GM18909 (cell line): ENCODE data around the gene FHIT.

ENCODE experiments used
- ATAC-seq: cut with Tn5 transposase; IDR thresholded peaks from one replicate; pipeline ENCODE4 v1.9.1; 2021; ENCODE audit warnings: mild to moderate bottlenecking; ENCODE audit not compliant: unreplicated experiment, poor library complexity

FHIT gene

GRCh38 chr3:60178931-60179653, 1072.2 kb downstream of the FHIT start:
- ATAC-seq, result no peak

DNA sequence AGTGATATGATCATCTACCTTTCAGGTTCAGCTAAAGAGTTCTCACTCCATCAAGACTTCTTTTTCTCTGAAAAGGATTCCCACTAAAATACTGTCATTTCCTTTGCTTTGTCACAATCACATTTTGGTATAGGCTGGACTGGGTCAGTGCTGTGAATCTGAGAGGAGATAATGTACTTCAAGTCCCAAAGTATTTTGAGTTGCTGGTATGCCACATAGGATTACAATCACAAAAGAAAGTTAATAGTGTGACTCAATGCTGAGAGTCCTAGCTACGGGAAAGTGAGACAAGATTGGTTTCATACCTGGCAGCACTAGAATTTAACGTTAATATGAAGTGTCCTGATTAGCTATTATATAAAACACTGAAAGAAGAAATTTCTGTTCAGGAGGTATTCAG, 1073.5 kb downstream of the FHIT start:
- ATAC-seq, result no peak

GRCh38 chr3:60176614-60177013, 1074.6 kb downstream of the FHIT start:
- no peak for ATAC-seq

GRCh38 chr3:60175680-60176079, 1075.6 kb downstream of the FHIT start:
- no peak for ATAC-seq

DNA sequence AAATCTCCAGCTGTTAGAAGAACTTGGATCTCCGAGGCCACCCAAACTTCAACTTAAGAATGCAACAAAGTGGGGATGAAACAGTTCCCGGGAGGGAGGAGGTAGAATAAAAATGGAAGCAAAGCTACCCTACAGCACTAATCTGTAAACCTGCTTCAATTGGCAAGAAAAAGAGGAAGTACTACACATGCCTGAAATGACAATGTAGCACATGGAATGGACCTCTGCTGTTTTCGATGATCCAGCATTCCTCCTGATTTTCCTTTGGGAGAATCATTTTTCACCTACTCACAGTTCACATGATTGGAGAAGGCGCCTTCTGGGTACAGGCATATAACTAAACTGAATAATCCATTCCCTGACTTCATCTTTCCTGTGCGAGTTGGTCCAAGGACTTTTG, 1081.5 kb downstream of the FHIT start:
- ATAC-seq, result no peak

- ATAC-seq, result no peak
Measured at GRCh38 chr3:60167186-60167585, 1084.1 kb downstream of the FHIT start.

DNA sequence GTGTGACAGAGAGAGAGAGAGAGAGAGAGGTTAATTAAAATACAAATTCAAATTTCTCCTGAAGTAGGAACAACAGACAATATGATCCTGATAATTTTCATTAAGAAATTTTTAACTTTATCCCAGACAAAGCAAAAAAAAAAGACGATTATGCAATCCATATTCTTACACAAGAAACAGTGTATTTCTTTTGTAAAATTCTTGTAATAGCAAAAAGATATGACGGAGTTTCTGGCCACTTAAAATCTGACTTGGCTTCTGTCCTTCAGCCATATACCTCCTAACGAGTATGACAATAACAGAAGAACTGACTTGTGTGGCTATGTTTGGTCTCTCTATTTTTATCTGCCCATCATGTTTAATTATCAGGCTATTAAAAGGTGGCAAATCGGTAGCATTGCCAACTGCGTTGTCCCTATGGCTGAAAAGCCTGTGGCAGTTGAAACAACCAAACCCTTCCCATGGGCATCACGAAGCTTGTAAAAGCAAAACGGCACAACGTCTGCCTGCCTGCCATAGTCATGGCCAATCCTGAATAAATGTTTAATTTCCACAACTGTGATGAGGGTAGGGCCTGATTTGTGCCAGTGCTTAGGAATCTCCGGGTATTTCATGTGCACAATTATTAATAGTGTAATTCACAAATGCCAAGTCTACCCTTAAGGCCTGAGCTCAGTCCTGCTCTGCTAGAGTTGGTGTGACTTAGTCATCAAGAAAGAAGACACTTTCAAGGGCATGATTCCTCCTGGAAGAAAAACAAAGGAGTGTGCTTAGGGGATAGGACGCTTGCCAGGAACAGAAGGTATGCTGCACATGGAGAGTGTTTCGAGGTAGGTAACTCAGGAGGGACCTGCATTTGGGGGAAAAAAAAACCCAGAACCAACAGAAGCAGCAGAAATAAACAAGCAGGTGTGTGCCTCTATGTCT, 1090.2 kb downstream of the FHIT start:
- no peak for ATAC-seq

DNA sequence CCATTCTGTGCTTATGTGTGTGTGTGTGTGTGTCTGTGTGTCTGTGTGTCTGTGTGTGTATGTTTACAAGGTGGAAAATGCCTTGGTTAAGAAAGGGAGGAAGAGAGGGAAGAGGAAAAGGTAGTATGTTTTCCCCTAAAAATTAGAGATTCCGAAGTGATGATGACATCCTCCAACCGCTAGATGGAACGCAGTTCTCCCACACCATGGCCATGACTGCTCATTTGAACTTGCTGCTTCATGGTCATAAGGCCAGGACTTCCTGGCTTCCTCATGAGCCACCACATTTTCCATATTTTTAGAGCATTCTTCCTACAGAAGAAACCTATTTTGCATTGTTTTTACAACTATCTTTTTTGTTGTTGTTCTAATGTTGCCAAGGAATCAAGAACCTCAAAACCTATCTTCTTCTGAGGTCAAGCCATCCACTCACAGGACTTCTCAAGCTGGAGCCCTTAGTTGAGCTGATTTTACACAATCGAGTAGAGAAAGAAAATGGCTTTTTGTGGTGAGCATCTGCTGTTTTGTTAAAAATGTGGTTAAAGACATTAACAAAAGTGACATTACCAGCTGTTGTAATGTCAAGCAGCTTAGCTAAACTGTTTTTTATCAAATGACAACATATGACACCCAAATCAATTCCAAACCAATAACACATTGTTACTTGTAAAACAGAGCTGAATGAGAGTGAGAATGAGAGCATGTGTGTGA, 1091.0 kb downstream of the FHIT start:
- no peak for ATAC-seq

GRCh38 chr3:60158035-60158434, 1093.2 kb downstream of the FHIT start:
- ATAC-seq, result no peak

GRCh38 chr3:60154011-60154410, 1097.2 kb downstream of the FHIT start:
- ATAC-seq, result no peak

- no peak for ATAC-seq
Measured at GRCh38 chr3:60153221-60153999, 1097.8 kb downstream of the FHIT start.

DNA sequence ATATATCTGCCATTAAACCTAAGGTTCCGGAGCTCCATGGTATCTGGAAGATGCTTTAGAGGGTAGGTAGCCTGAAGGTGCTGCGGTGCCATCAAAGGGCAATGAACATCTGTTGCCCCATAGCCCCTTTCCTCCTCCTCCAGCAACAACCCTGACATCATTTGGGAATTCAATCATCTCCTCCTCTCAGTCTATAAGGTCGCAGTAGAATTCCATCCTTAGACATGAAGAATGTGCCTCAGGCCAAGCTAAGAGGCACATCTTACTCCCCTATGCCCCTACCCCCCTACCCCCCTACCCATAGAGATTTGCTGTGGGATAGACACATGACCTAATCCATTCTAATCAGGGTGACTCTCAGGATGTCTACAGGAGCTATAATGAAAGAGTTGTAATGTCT, 1101.8 kb downstream of the FHIT start:
- no peak for ATAC-seq

DNA sequence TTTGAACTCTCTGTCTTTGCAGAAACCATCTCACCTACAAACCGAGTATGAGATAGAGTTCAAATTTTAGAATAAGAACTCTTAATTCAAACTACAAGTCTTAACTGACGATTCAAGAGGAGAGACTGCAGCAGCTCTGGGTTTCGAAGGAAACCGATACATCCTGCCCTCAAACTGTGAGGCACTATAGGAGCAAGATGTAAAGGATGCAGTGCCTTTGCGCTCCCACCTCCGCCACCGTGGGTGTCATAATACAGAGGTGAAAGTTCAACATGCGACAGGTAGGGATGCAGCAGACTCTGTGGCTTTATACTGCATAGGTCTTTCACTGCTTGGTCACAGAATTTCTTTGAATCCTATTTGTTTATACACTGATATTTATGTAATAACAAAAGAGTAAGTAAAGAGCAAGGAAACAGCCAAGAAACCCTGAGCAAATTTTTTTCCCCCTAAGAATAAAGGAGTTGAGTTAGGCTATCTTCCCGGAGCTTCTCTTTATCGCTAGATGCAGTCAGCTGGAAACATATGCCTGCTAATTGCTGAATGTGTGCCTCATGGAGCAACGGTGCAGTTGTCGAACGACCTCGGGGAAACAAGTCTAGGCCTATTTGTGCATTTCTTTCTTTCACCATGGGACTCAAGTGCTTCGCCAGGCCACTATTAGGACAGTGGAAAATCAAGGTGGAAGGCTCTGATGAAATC, 1103.9 kb downstream of the FHIT start:
- no peak for ATAC-seq

GRCh38 chr3:60146121-60146520, 1105.1 kb downstream of the FHIT start:
- no peak for ATAC-seq

- no peak for ATAC-seq
Measured at GRCh38 chr3:60144071-60144470, 1107.2 kb downstream of the FHIT start.

DNA sequence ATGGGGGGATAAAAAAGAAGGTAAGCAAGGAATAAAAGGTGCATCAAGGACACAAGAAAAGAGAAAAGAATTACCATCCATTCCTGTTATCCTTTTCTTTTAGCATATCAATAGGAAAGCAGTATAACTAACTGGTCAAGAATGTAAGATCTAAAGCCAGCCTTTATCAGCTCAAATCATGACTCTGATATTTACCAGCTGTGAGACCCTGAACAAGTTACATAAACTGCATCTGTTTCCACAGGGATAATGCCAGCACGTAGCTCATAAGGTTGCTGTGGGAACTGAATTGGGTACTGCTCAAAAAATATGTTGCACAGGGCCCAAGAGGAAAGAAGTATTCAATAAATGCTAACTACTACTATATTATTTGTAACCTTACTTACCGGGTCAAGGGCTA, 1109.2 kb downstream of the FHIT start:
- ATAC-seq, result no peak

DNA sequence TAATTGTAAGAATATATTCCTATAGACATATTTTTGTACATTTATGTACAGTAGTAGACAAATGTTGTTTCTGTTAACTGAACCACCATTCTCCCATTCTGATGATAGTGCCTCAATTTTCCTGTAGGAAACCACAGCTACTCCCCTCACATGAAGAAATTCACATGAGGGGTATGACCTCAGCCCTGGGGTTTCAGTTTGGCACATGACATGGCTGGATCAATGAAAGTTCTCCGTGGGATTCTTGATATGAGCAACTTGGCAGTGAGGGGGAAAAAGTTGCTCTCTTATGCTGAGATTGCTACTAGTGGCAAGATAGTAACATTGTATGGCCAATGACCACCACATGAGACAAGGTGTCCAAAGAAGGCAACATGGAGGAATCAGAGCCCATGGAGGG, 1111.1 kb downstream of the FHIT start:
- no peak for ATAC-seq

DNA sequence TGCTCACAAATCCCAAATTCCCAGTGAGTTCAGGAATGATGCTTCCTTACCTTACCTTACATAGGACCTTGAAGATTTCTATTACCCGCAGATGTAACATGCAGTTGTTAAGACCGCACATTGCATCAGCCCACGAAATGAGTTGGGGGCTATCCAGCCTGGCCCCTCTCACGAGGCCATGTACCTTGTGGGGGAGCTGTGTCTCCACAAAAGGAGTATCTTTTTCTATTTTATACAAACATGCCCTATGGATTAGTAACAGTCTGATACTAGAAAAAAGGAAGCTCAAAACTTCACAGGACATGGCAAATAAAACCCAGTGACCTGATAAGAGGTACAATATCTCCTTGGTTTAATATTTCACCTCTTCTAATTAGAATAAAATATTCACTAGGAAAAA, 1114.7 kb downstream of the FHIT start:
- ATAC-seq, result no peak

DNA sequence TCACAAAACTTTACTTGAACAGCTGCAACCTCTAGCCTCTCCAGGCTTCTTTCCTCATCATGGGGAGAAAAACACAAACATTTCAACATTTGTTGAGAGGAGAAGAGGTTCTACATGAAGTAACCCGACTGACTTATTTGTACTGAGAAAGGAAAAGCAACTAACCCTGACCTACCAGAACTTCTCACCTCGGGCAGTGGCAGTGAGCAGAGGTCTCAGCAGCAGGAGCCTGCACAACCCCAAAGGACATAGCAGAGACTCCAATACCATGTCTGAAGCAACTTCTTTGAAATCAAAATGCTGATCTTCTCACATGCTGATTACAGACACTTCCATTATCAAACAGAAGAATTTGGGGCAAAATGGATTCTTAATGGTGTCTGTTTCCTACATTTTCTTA, 1115.8 kb downstream of the FHIT start:
- no peak for ATAC-seq
